ENCODE measurements around the gene RABL6.

RABL6 gene

DNA sequence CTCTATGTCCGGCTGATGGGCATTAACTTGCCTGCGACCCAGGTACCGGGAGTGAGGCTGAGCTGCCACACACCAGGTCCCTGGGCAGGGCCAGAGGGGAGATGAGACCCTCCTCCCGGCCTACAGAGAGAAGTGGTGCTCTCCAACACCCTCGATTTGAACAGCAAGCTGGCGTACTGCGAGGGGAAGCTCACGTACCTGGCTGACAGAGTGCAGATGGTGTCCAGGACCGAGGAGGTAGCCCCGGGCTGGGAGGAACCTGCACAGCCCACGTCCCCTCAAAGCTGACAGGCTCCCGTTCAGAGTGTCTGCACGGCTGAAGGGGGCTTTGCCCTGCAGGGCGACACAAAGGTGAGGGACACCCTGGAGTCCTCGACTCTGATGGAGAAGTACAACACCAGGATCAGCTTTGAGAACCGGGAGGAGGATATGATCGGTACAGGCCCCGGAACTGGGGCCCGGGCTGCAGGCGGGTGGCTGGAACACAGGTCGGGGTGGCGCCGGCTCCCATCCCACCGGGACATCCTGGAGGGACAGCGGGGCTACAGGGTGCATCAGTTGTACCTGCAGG is 1.0 kb upstream of the RABL6 start:
- DNase-seq (ENCODE audit: low read depth), result no peak
- H3K4me3 ChIP-seq (ENCODE audit: low read depth, low read length), result peak overlapping the region; percentile 90

DNA sequence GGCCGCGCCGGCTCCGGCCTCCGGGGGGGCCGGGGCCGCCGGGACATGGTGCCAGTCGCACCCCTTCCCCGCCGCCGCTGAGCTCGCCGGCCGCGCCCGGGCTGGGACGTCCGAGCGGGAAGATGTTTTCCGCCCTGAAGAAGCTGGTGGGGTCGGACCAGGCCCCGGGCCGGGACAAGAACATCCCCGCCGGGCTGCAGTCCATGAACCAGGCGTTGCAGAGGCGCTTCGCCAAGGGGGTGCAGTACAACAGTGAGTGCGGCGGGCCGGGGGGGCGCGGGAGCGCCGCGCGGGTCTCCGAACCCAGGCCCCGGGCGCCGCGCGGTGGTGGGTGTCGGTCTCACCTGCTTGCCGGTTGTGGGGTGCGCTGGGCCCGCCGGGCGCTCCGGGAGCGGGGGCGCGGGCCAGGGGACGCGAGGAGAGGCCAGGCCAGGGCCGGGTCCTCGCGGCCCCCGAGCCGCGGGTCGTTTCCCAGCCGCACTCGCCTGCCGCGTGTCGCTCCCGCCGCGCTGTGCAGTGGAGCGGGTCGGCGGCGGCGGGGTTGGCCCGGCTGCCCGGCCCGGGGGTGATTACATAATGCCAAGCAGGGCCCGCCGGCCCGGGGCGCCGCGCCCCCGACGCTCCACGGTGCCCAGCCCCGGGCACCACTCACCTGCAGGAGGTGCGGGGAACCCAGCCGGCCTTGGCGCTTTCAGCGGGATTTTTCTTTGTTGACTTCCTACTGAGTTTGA is 492 bp downstream of the RABL6 start:
- no peak for DNase-seq (ENCODE audit: low read depth)
- peak overlapping the region; percentile 90 for H3K4me3 ChIP-seq (ENCODE audit: low read depth, low read length)

DNA sequence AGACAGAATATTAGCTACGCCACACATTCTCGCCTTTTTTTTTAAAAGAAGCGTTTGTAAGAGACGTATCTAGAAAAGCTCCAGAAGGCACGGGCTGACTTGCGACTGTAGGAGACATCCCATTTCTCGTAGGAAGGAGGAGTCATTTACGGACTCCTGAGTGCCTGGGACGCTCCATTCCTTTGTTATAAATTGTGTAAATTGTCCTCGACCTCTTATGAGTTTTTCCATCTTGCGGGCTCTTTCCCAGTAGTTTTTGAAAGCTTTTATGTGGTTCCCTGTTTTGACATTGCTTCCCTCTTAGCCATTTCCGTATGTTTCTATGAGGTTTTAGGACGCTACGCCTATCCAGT is 1.0 kb downstream of the RABL6 start:
- H3K4me3 ChIP-seq (ENCODE audit: low read depth, low read length), result peak overlapping the region; percentile 90
- no peak for DNase-seq (ENCODE audit: low read depth)

DNA sequence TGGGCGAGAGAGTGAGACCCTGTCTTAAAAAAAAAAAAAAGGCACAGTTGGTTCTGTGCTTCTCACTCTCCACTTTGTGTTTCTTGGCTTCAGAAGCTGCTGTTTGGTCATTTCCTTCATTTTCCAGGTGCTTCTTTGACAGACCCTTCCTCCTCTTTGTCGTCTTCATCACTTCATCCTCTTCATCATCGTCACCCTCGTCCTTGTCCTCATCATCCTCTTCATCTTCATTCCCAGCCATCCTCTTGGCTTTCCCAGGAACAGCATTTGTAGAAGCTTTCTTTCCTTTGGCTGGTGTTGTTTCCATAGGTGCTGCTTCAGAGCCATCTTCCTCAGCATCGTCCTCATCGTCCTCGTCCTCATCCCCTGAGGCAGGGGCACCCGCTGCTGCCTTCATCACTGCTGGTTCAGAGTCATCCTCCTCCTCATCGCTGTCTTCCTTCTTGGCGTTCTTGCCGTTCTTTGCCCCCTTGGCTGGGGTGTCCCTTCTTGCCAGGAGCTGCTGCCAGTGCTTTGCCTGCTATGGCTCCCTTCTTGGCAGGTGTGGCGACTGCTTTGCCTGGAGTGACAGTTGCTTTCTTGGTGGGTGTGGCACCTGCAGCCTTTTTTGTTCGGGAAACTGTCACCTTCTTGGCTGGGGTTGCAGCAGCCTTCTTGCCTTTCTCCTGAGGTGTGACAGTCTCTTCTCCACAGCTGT is 7.1 kb downstream of the RABL6 start:
- no peak overlapping the region for H3K4me3 ChIP-seq (ENCODE audit: low read depth, low read length)
- no peak for DNase-seq (ENCODE audit: low read depth)

DNA sequence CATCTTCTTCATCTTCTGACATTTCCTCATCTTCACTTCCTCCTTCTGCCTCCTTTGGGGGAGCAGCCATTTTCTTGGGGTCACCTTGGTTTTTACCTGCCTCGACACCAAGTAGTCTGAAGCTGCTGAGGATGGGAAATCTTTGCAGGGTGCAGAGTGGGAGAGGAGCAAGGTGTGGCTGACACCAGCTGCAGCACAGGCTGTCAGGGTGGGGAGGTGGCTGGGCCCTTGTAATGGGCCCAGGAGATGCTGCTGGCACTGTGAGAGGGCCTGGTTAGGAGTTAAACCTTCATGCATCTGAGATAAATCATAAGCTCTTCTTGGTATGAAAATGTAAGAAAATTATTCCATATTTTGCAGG is 7.7 kb downstream of the RABL6 start:
- DNase-seq (ENCODE audit: low read depth), result no peak
- no peak overlapping the region for H3K4me3 ChIP-seq (ENCODE audit: low read depth, low read length)

DNA sequence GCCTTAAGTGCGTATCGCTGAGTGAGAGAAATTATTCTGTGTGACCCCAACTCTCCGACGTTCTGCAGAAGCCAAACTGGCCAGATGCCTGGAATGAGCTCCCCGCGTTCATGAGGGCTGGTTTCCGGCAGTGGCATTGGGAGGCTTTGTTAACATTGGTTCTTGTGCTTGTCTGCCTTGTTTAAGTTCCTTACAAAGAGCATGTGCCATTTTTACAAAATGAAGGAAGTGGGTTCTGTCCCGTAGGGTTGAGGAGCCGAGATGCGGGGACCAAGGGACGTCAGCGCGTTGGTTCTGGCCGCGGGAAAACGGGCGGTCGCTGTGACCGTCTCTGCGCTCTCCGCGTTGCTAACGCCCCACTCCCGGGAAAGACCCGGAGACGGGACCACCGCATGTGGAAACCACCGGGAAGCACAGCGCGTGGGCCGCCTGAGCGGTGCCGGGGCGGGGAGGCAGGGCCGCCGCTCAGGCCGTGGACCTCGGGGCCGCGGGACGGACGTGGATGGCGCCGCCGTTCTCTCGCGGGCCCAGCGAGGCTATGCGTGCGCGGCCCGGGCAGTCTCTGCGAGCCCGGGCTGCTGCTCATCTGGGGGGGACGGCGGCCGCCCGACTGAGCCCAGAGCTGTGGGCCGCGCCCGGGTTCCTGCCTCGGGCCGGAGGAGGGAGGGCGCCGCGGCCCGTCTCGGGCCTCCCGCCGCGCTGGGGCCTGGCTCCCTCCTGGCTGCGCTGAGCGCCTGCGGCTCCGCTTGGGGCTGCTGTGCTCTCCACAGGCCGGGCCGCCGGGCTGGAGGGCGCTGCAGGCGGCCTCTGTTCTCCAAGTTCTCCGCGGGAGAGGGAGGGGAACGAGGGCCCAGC is 13.4 kb downstream of the RABL6 start:
- DNase-seq (ENCODE audit: low read depth), result no peak
- H3K4me3 ChIP-seq (ENCODE audit: low read depth, low read length), result no peak overlapping the region

DNA sequence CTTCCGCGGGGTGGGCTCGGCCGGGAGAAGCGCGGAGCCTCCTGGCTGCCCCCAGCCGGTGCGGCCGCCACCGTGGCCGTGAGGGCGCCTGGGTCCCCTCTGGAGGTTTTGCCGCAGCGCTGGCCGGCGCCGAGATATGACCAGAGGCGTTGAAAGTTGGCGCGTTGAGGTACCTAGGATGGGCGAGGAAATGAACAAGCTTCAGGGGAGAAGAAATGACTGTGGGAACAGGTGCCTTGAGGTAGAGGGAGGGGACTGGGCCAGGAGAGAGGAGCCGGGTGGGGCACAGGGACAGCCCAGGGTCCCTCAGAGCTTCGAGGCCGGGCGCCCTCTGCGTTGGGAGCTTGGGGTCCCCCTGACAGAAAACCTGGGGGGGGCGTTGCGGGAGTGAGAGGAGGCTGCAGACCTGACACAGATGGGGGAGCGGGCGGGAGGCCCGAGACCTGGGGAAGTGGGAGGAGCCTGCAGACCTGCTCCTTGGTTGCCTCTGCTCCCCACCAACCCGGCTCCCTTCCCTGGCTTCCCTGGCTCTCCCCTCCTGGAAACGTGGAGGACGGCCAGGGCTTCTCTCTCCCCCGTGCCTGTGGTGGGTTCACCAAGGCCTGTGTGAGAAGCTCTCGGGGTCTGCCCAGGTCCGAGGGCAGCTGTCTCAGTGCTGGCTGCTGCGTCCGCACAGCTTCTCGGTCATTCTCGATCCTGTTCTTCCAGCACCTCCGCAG is 14.2 kb downstream of the RABL6 start:
- no peak for DNase-seq (ENCODE audit: low read depth)
- no peak overlapping the region for H3K4me3 ChIP-seq (ENCODE audit: low read depth, low read length)

DNA sequence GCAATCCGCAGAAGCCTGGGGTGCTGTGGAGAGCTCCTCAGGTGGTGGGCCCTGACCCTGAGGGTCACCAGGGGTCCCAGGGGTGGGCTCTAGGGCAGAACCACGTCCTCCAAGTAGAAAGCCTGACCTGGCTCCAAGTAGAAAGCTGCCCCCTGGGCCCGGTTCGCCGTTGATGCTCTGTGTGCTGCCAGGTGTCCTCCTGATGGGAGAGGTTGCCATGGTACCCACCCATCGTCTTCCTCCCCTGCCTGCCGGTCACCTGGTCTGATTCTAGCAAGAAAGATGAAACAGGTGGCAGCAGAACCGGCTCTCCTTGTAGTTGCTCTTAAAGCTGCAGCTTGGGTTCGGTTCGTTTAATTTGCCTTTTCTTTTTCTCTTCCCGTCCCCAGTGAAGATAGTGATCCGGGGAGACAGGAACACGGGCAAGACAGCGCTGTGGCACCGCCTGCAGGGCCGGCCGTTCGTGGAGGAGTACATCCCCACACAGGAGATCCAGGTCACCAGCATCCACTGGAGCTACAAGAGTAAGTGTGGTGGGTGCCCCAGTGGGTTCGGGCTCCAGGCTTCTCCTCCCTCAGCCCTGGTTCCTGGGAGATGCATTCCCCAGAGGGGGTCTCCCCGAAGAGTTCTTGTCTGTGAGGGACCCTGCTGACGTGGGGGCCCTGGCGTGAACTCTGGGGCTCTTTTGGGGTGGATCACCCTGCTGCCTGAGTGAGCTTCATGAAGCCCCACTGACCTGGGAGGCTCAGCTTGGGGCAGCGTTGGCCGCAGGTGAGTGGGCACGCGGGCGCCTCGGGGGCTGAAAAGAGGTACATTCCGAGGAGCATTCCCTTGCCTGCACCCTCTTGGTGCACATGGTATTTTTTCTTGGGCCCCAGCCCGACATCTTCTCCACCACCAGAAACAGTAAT is 15.6 kb downstream of the RABL6 start:
- DNase-seq (ENCODE audit: low read depth), result no peak
- H3K4me3 ChIP-seq (ENCODE audit: low read depth, low read length), result no peak overlapping the region

DNA sequence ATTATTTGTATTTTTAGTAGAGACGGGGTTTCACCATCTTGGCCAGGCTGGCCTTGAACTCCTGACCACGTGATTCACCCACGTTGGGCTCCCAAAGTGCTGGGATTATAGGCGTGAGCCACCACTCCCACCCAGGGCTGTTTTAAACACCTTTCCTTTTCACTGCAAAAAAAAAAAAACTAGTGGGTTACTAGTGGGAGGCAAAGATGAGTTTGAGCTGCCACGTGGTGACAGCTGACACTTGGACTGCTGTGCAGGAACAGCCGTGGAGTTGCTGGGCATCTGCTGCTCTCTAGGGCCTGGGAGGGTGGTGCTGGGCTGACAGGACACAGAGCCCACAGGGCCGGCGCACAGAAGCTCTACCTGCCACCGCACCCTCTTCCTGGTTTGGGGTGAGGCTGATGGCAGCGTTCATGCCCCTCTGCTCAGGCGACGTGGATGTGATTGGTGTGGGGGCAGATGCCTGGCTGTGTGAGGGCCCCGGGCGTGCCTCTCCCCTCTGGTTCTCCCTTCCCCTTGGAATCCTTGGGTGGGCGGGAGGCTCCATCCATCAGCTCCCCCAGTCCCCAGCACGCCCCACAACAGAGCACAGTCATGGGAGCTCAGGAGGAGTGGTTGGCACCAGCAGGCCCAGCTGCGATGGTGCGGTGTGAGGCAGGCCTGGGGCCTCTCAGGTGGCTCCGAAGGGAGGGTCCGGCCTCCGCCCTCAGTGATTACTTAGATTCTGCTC is 16.9 kb downstream of the RABL6 start:
- DNase-seq (ENCODE audit: low read depth), result no peak
- H3K4me3 ChIP-seq (ENCODE audit: low read depth, low read length), result no peak overlapping the region

DNA sequence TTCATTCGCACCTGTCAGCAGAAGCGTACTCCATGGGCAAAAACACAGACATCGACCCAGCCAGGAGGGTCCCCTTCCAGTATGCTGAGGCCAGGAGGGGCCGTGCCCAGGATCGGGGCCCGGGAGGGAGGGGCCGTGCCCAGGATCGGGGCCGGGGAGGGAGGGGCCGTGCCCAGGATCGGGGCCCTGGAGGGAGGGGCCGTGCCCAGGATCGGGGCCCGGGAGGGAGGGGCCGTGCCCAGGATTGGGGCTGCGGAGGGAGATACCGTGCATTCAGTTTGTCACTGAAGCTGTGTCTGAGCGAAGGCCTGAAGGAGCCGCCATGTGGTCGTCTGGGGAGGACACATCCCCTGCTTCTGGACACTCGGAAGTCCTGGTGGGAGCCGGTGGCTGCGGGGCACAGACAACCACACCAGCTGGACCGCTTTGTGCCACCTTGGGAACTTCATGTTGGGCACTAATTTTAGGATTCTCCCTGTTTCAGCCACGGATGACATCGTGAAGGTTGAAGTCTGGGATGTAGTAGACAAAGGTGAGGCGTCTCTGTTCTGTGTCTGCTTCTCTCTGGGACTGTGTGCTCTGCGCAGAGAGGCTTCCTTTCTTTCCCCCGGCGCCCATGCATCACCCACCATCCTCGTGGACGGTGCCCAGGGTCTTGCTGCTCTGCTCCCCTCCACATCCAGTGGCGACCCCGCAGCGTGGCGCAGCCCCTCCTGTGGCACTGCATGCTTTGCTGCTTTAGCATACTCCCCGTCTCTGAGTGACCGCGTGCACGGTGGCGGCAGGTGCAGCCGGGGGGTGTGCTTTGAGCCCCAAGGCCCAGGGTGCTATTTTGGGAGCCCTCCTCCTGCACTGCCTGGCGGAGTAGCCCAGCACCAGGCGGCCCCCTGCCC is 17.8 kb downstream of the RABL6 start:
- no peak overlapping the region for H3K4me3 ChIP-seq (ENCODE audit: low read depth, low read length)
- no peak for DNase-seq (ENCODE audit: low read depth)

DNA sequence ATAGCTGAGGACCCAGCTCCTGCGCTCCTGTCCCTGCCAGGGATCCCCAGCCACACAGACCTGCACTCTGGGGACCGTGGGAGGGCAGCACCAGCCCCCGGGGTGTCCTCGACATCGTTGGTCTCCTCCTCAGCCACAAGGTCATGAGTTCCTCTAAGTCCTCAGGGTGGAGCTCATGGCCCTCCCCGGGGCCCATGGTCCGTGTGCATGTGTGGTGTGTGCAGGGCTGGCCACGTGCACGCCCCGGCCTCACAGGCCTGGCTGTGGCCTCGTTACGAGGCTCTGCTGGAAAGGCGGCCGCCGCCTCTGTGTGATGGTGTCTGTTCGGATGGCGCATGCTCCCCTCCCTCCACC is 18.4 kb downstream of the RABL6 start:
- H3K4me3 ChIP-seq (ENCODE audit: low read depth, low read length), result no peak overlapping the region
- no peak for DNase-seq (ENCODE audit: low read depth)

DNA sequence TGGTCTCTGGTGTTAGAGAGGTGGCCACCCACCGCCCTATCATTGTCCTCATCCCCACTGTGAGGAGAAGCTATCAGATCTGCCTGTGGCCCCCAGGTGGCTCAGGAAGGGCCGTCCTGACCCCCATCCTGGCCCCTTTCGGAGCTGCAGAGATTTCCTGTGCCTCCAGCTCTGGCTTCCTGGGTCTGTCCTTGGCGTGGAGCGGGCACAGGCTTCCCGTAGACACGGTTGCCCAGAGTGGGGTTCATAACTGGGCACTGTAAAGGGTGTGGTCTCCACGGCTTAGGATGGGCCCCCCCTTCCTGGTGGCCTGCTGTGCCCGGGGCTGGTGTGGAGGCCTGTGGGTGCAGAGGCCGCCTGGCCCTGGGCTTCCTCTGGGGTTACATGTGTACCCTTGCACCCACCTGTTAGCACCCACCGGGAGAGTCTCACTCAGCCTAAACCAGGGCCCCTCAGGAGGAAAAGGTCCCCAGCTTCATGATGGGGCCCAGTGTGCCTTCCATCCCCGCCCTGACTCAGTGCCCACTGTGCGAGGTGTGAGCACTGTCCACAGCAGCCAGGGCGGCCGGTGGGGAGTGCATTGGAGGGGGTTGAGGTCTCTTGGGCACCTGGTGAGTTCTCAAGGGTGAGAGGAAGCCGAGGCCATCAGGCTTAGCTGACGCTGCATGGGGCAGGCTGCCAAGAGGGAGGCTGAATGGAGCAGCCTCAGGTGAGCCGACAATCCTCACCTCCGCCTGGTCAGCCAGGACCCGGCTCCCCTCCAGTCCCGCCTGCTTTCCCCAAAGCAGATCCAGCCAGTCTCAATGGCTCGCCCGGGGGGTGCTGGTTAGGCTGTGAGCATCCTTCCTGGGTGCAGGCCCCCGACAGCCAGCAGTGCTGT is 19.2 kb downstream of the RABL6 start:
- H3K4me3 ChIP-seq (ENCODE audit: low read depth, low read length), result no peak overlapping the region
- no peak for DNase-seq (ENCODE audit: low read depth)

DNA sequence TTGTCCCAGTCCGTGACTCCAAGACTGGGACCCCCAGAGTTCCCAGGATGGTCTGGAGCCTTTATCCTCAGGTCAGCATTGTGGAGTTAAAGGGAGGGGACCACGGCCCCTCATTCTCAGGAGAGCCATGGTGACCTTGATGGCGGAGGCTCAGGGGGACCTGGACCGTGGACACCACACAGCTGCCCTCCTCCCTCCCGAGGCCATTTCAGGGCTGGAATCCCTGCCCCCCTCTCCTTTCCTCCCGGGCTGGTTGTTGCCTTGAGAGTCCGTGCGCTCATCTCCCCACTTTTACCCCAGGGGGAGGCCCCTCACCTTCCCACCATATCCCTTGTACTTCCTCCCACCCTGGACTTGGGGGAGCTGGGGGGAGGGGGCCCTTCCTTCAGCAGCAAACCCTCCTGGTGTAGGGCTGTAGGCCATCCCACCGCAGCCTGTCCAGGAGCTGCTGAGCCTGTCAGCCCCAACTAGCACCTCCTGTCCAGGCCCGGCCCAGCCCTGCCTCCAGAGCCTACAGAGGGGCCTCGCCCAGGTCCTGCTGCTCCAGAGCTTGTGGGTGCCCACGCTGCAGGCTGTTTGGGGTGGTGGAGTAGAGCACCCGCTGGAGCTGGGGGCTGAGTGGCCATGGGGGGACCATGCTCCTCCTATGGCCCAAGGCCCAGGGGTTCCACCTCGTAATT is 20.2 kb downstream of the RABL6 start:
- no peak overlapping the region for H3K4me3 ChIP-seq (ENCODE audit: low read depth, low read length)
- no peak for DNase-seq (ENCODE audit: low read depth)

DNA sequence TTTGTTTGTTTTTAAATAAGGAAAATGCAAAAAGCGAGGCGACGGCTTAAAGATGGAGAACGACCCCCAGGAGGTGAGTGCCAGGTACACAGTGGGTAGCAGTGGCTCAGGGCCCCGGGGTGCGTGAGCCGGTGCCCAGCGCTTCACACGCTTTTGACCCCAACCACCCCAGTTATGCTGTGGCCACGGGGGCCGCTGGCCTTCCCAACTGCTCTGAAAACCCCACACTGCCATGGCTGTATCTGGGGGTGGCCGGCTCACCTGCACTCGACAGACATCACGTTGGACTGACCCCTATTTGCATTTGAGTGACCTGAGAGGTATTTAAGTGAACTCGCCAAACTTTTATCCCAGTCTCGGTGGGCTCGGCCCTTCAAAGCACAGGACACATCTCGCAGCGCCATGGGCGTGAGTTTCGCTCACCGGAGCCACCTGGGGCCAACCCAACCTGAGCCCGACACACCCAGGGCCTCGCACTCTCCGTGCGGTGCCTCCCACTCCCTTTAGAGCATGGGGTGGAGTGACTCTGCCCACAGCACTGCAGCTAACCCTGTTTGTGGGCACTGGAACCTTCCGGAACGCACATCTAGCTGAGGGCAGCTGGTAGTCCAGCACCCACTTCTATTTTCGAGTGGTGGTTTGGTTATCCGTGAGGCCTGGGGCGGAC is 20.9 kb downstream of the RABL6 start:
- no peak overlapping the region for H3K4me3 ChIP-seq (ENCODE audit: low read depth, low read length)
- no peak for DNase-seq (ENCODE audit: low read depth)

DNA sequence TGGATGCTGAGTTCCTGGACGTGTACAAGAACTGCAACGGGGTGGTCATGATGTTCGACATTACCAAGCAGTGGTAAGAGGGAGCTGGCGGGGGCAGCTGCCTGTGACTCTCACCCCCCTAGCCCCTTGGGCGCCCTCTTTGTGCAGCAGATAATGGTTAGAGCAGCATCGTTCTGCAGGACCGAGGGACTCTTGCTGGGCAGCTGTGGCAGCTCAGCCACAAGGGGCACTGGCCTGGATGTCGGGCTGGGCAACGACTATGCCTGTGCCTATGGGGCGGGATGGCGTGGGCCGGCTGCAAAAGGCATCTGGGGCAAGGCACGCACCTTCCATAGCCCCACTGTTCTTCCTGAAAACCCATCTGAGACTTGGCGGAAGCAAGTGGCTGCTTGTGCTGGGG is 21.7 kb downstream of the RABL6 start:
- no peak for DNase-seq (ENCODE audit: low read depth)
- no peak overlapping the region for H3K4me3 ChIP-seq (ENCODE audit: low read depth, low read length)

All from skeletal muscle cell (primary cell).